Measurements from ENCODE around the gene PPM1F.

Gene PPM1F, protein sequence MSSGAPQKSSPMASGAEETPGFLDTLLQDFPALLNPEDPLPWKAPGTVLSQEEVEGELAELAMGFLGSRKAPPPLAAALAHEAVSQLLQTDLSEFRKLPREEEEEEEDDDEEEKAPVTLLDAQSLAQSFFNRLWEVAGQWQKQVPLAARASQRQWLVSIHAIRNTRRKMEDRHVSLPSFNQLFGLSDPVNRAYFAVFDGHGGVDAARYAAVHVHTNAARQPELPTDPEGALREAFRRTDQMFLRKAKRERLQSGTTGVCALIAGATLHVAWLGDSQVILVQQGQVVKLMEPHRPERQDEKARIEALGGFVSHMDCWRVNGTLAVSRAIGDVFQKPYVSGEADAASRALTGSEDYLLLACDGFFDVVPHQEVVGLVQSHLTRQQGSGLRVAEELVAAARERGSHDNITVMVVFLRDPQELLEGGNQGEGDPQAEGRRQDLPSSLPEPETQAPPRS

GRCh38 chr22:21952586-21953571, at the start of gene PPM1F:
Gene PPM1F, minus strand, starts transcription at chr22:21952848. Its CDS starts 6,800 bp downstream, at chr22:21946048.
- peak; percentile 80 to 91 for DNase-seq (ENCODE audit: low spot score in 2 of 2)
- Histone ChIP-seq H3K4me3 (peak within 1 kb of the TSS; percentile 70), H3K4me1 (peaks cover 8% of the 10 kb centered on the region), H3K9me3 (no peaks in the 10 kb centered on the region), H3K27me3 (ENCODE audit: low read depth) (no peaks in the 10 kb centered on the region), H3K36me3 (replicated peaks) (no peaks in the 10 kb centered on the region)
- in situ Hi-C loops (cut with MboI; ENCODE audit: low sequenced_read_pairs), result no loop called here

DNA sequence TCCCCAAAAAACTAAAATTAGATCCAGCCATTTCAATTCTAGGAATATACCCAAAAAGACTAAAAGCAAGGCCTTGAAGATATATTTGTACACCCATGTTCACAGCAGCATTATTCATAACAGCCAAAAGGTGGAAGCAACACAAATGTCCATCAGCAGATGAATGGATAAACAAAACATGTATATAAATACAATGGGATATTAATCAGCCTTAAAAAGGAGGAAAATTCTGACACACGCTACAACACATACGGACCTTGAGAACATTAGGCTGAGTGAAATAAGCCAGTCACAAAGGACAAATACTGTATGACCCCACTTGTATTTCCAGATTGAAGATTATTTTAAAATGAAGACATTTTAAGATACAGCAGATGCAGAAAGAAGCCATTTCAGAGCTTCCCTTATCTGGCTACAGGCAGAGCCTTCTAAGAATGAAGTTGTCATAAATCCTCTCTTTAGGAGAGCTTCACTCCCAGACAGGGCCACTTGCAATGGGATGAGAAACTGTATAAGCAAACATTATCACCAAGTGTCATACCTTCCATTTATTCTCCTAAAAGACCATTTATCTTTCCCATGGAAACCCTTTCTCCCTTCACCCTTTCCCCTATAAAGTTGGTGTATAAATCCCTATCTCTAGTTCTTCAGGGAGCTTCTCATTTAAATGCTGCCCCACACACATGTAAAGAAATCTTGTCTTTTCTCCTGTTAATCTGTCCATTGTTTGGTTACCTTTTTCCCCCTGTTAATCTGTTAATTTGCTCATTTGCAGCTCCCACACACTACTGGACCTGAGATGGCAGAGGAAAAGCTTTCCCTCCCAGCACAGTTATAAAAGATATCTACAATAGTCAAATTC, 49.2 kb upstream of the PPM1F start:
- H3K9me3 ChIP-seq, result no peaks in the 10 kb centered on the region
- peak in 1 of 2 experiments; percentile 44 for DNase-seq (ENCODE audit: low spot score in 2 of 2)
- H3K27me3 ChIP-seq (ENCODE audit: low read depth), result peaks cover 6% of the 10 kb centered on the region; the same call in 1 of the 2 replicates
- in situ Hi-C loops (cut with MboI; ENCODE audit: low sequenced_read_pairs), result no loop called here
- peaks cover 7% of the 10 kb centered on the region for H3K4me1 ChIP-seq
- H3K36me3 ChIP-seq (replicated peaks), result no peaks in the 10 kb centered on the region
- H3K4me3 ChIP-seq, result no peak overlapping the region

DNA sequence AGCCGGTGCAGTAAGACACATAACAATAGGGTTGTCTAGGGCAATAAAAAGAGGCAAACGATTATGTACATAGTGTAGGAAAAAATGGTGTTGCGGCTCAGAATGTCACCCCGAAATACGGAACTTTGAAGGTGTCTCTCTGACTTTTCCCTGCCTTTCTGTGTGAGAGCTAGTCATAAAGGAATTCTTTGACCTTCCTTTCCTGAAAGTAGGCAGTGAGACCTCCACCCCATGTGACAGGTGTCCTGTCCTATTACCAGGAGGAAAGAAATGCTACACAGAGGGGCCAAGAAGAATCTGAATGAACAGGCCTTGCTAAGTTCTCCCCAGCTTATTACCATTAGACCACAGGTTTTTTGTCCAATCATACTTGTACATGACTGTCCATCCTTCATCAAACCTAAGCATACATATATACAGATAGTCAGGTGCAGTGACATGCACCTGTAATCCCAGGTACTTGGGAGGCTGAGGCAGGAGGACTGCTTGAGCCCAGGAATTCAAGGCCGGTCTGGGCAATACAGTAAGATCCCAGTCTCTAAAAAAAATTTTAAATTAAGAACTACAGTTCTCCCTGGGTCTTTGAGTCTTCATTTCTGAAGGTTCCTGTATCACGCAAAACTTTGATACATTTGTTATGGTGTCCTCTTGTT, 46.1 kb upstream of the PPM1F start:
- Histone ChIP-seq H3K4me3 (no peak overlapping the region), H3K4me1 (peaks cover 7% of the 10 kb centered on the region), H3K36me3 (replicated peaks) (no peaks in the 10 kb centered on the region), H3K9me3 (no peaks in the 10 kb centered on the region), H3K27me3 (ENCODE audit: low read depth) (peaks cover 6% of the 10 kb centered on the region; the same call in 1 of the 2 replicates)
- no peak for DNase-seq (ENCODE audit: low spot score in 2 of 2)
- in situ Hi-C loops (cut with MboI; ENCODE audit: low sequenced_read_pairs), result no loop called here

DNA sequence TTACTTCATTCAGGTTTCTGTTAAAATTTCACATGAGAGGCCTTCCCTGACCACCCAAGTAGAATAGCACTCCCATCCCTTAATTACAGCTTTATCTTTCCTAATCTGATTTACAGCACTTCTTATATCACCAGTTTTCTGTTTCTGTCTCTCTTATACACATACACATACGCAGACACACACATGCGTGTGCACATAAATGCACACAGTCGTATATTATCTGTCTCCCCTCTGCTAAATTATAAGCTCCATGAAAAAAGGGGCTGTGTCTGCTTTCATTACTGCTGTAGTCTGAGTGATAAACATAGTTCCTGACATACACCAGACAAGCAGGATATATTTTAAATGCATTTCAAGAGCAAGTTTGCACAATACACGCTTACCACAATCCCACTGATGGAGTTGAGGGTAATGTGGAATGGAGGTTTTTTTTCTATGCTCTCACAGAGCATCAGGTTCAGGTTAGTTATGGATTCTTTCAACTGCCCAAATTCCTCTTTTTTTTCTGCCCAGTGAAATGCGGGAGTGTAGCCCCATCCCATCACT, 43.6 kb upstream of the PPM1F start:
- H3K36me3 ChIP-seq (replicated peaks), result no peaks in the 10 kb centered on the region
- H3K9me3 ChIP-seq, result no peaks in the 10 kb centered on the region
- H3K4me1 ChIP-seq, result no peaks in the 10 kb centered on the region
- H3K27me3 ChIP-seq (ENCODE audit: low read depth), result peaks cover 10% of the 10 kb centered on the region; the same call in 1 of the 2 replicates
- in situ Hi-C loops (cut with MboI; ENCODE audit: low sequenced_read_pairs), result no loop called here
- H3K4me3 ChIP-seq, result no peak overlapping the region
- DNase-seq (ENCODE audit: low spot score in 2 of 2), result no peak

- Histone ChIP-seq H3K4me1 (no peaks in the 10 kb centered on the region), H3K27me3 (ENCODE audit: low read depth) (peaks cover 10% of the 10 kb centered on the region; the same call in 1 of the 2 replicates), H3K4me3 (no peak overlapping the region), H3K9me3 (no peaks in the 10 kb centered on the region), H3K36me3 (replicated peaks) (no peaks in the 10 kb centered on the region)
- in situ Hi-C loops (cut with MboI; ENCODE audit: low sequenced_read_pairs), result no loop called here
- DNase-seq (ENCODE audit: low spot score in 2 of 2), result no peak
Measured at GRCh38 chr22:21995660-21996059, 43.0 kb upstream of the PPM1F start.

- Histone ChIP-seq H3K4me3 (no peak overlapping the region), H3K9me3 (no peaks in the 10 kb centered on the region), H3K36me3 (replicated peaks) (no peaks in the 10 kb centered on the region), H3K4me1 (no peaks in the 10 kb centered on the region), H3K27me3 (ENCODE audit: low read depth) (peaks cover 10% of the 10 kb centered on the region; the same call in 1 of the 2 replicates)
- in situ Hi-C loops (cut with MboI; ENCODE audit: low sequenced_read_pairs), result no loop called here
- no peak for DNase-seq (ENCODE audit: low spot score in 2 of 2)
Measured at GRCh38 chr22:21994881-21995444, 42.3 kb upstream of the PPM1F start.

GRCh38 chr22:21992593-21993237, 40.1 kb upstream of the PPM1F start:
- 0 out of 2 replicates have a peak, but pooled peaks cover 3% of the 10 kb centered on the region for H3K27me3 ChIP-seq (ENCODE audit: low read depth)
- no peak for DNase-seq (ENCODE audit: low spot score in 2 of 2)
- no peaks in the 10 kb centered on the region for H3K36me3 ChIP-seq (replicated peaks)
- no peak overlapping the region for H3K4me3 ChIP-seq
- no peaks in the 10 kb centered on the region for H3K9me3 ChIP-seq
- H3K4me1 ChIP-seq, result no peaks in the 10 kb centered on the region
- in situ Hi-C loops (cut with MboI; ENCODE audit: low sequenced_read_pairs), result no loop called here

DNA sequence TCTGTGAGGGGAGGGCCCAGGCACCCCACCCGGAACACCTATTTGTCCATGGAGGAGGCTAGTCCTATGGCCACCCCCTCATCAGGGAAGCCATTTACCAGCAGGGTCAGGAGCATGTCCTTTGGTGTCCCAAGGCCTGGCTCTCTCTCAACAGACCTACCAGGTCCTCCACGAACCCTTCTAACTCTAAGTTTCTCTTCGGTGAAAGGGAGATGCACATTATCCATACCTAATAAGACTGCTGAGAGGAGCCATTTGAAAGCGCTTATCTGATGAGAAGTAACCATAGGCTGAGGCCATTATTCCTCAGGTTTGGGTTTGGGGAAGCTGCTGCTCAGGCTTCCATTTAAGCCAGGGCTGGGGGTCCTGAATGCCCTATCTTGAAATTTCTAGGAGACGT, 39.1 kb upstream of the PPM1F start:
- in situ Hi-C loops (cut with MboI; ENCODE audit: low sequenced_read_pairs), result no loop called here
- Histone ChIP-seq H3K27me3 (ENCODE audit: low read depth) (0 out of 2 replicates have a peak, but pooled peaks cover 3% of the 10 kb centered on the region), H3K4me3 (no peak overlapping the region), H3K9me3 (no peaks in the 10 kb centered on the region), H3K4me1 (no peaks in the 10 kb centered on the region), H3K36me3 (replicated peaks) (no peaks in the 10 kb centered on the region)
- no peak for DNase-seq (ENCODE audit: low spot score in 2 of 2)

- H3K4me3 ChIP-seq, result no peak overlapping the region
- in situ Hi-C loops (cut with MboI; ENCODE audit: low sequenced_read_pairs), result no loop called here
- 0 out of 2 replicates have a peak, but pooled peaks cover 3% of the 10 kb centered on the region for H3K27me3 ChIP-seq (ENCODE audit: low read depth)
- no peaks in the 10 kb centered on the region for H3K9me3 ChIP-seq
- DNase-seq (ENCODE audit: low spot score in 2 of 2), result no peak
- no peaks in the 10 kb centered on the region for H3K4me1 ChIP-seq
- H3K36me3 ChIP-seq (replicated peaks), result no peaks in the 10 kb centered on the region
Measured at GRCh38 chr22:21991304-21991596, 38.6 kb upstream of the PPM1F start.

- Histone ChIP-seq H3K27me3 (ENCODE audit: low read depth) (0 out of 2 replicates have a peak, but pooled peaks cover 3% of the 10 kb centered on the region), H3K9me3 (no peaks in the 10 kb centered on the region), H3K36me3 (replicated peaks) (no peaks in the 10 kb centered on the region), H3K4me1 (no peaks in the 10 kb centered on the region), H3K4me3 (no peak overlapping the region)
- in situ Hi-C loops (cut with MboI; ENCODE audit: low sequenced_read_pairs), result no loop called here
- DNase-seq (ENCODE audit: low spot score in 2 of 2), result no peak
Measured at GRCh38 chr22:21990445-21991303, 38.0 kb upstream of the PPM1F start.

DNA sequence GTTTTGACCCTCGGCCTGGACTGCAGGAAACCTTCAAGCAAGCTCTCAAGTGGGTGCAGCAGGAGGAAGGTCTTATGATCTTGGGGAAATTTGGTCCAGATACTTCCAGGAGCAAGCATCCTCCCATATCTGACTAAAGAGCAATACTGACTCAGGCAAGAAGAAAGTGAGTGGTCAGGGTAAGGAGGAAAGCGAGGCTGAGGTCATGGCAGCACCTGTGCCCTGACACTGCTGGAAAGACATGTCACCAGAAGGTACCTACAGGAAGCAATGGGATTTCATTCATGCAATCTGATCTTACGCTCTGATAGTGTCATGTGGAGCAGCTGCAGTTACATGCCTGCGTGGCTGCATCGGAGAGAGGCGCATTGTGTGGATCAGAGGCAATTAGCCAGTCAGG, 36.4 kb upstream of the PPM1F start:
- Histone ChIP-seq H3K27me3 (ENCODE audit: low read depth) (0 out of 2 replicates have a peak, but pooled peaks cover 3% of the 10 kb centered on the region), H3K36me3 (replicated peaks) (no peaks in the 10 kb centered on the region)
- in situ Hi-C loops (cut with MboI; ENCODE audit: low sequenced_read_pairs), result no loop called here

More for the DNA sequence above, 36.4 kb upstream of the PPM1F start:
- Histone ChIP-seq H3K9me3 (no peaks in the 10 kb centered on the region), H3K4me1 (no peaks in the 10 kb centered on the region), H3K4me3 (no peak overlapping the region)
- no peak for DNase-seq (ENCODE audit: low spot score in 2 of 2)
